PFSK-1 (cell line): ENCODE measurements around the gene GRID1.

ENCODE experiments used
- FOXP2 ChIP-seq: optimal IDR thresholded peaks from 2 replicates; pipeline ENCODE3; 2011; ENCODE audit warnings: borderline replicate concordance, control low read depth, inconsistent platforms; ENCODE audit not compliant: insufficient read depth; ENCODE audit errors: extremely low read length, extremely low read depth
- POLR2AphosphoS5 ChIP-seq: IDR thresholded peaks from 2 replicates; pipeline ENCODE4 v1.6.1; 2012; ENCODE audit warnings: low read depth, mild to moderate bottlenecking, control low read depth, low read length, moderate library complexity
- SIN3A ChIP-seq: IDR thresholded peaks from 2 replicates; pipeline ENCODE4 v1.6.1; 2012; ENCODE audit warnings: mild to moderate bottlenecking, low read length, moderate library complexity, borderline replicate concordance; ENCODE audit not compliant: insufficient read depth
- TAF1 ChIP-seq: IDR thresholded peaks from 2 replicates; pipeline ENCODE4 v1.6.1; 2012; ENCODE audit warnings: low read length, control low read depth, borderline replicate concordance; ENCODE audit not compliant: insufficient read depth
- TF ChIP-seq, protein P1 (sequence below), 2 experiments: IDR thresholded peaks; 2 replicates each; pipeline versions ENCODE4 v1.6.1 to v1.8.0; 2011 to 2012; ENCODE audit warnings: low read depth in 2 of 2, low read length in 2 of 2, control low read depth in 1 of 2, inconsistent platforms in 1 of 2, mild to moderate bottlenecking in 1 of 2, moderate library complexity in 1 of 2; ENCODE audit not compliant: insufficient read depth in 1 of 2

The GRID1 gene

DNA sequence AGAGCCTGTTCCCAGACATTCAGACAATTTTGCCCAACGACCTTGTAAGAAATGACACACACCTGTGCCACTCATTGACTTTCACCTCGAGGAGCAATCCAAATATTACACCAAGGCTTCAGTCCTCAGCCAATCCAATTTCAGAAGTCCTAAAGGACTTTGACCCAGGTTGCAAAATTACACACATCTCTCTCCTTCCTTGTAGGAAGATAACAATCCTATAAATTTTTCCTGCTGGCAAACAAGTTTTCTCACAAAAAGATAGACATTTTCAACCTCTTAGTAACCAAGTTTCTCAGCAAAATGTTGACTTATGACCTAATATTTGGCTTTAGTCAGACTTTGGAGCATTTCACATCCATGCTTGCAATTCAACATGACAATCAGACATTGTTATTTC is 745.0 kb downstream of the GRID1 start:
- no peak for TF ChIP-seq POLR2AphosphoS5
- TF ChIP-seq, protein P1, sequence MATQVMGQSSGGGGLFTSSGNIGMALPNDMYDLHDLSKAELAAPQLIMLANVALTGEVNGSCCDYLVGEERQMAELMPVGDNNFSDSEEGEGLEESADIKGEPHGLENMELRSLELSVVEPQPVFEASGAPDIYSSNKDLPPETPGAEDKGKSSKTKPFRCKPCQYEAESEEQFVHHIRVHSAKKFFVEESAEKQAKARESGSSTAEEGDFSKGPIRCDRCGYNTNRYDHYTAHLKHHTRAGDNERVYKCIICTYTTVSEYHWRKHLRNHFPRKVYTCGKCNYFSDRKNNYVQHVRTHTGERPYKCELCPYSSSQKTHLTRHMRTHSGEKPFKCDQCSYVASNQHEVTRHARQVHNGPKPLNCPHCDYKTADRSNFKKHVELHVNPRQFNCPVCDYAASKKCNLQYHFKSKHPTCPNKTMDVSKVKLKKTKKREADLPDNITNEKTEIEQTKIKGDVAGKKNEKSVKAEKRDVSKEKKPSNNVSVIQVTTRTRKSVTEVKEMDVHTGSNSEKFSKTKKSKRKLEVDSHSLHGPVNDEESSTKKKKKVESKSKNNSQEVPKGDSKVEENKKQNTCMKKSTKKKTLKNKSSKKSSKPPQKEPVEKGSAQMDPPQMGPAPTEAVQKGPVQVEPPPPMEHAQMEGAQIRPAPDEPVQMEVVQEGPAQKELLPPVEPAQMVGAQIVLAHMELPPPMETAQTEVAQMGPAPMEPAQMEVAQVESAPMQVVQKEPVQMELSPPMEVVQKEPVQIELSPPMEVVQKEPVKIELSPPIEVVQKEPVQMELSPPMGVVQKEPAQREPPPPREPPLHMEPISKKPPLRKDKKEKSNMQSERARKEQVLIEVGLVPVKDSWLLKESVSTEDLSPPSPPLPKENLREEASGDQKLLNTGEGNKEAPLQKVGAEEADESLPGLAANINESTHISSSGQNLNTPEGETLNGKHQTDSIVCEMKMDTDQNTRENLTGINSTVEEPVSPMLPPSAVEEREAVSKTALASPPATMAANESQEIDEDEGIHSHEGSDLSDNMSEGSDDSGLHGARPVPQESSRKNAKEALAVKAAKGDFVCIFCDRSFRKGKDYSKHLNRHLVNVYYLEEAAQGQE (IDR thresholded peaks at IDR 0.05; ENCODE audit: insufficient read depth in 1 of 2, low read depth in 2 of 2, low read length in 2 of 2): no peak
- TF ChIP-seq TAF1: no peak
- TF ChIP-seq FOXP2: no peak
- TF ChIP-seq SIN3A: no peak

DNA sequence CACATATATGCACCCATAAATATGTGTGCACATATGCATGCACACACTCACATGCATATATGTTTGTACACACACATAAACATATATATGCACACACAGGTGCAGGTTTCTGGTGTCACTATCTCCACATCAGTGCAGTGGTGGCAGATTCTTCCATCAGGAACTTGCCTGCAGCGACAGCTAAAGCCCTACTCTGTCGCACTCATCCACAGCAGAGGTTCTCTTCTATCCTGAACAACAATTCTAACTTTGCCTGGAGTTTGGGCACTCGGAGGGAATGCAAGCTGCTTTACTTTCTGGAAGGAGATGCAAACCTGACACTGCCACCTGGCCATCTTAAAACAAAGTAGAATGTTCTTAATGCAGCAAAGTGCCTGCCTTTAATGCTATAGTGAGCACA is 745.8 kb downstream of the GRID1 start:
- TF ChIP-seq TAF1 (no peak), POLR2AphosphoS5 (no peak), SIN3A (no peak), FOXP2 (no peak)
- TF ChIP-seq, protein P1 (IDR thresholded peaks at IDR 0.05; ENCODE audit: insufficient read depth in 1 of 2, low read depth in 2 of 2, low read length in 2 of 2): no peak

DNA sequence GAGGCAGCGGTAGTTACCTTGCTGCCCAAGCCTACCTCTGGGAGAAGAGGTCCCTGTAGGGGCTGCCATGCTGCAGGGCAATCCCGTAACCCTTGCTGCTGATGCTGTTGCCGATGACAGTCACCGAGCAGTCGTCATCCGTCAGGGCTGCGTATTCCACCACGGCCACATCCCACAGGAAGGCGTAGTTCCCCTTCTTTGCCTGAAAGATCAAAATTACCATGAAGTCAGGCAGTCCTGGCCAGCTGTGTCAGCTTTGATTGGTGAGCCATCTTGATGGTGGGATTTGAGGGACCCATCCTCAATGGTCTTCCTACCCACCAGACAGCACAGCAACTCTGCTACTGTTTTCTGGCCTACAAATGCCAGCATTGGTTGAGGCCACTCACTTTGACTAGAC is 746.8 kb downstream of the GRID1 start:
- TF ChIP-seq FOXP2 (no peak), TAF1 (no peak), POLR2AphosphoS5 (no peak), SIN3A (no peak)
- TF ChIP-seq, protein P1 (IDR thresholded peaks at IDR 0.05; ENCODE audit: insufficient read depth in 1 of 2, low read depth in 2 of 2, low read length in 2 of 2): no peak

DNA sequence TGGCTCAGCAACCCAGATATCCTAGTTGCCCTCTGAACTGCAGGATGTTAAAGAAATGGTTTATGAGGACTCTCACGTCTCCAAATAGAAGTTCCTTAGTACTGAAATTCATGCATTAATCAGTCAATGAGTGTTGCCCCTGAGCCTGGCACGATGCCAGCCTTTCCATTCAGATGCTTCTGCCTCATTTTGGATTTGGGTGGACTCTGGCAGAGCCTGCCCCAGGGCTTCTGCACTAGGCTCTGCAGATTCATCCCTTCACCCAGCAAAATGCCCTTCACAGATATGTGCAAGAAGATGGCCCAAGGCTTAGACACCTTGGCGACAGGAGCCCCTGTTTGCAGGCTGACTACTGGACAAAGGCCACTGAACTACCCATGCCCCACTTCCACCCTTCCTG is 747.8 kb downstream of the GRID1 start:
- TF ChIP-seq TAF1: no peak
- TF ChIP-seq POLR2AphosphoS5: no peak
- TF ChIP-seq, protein P1 (IDR thresholded peaks at IDR 0.05; ENCODE audit: insufficient read depth in 1 of 2, low read depth in 2 of 2, low read length in 2 of 2): no peak
- no peak for TF ChIP-seq FOXP2
- no peak for TF ChIP-seq SIN3A

DNA sequence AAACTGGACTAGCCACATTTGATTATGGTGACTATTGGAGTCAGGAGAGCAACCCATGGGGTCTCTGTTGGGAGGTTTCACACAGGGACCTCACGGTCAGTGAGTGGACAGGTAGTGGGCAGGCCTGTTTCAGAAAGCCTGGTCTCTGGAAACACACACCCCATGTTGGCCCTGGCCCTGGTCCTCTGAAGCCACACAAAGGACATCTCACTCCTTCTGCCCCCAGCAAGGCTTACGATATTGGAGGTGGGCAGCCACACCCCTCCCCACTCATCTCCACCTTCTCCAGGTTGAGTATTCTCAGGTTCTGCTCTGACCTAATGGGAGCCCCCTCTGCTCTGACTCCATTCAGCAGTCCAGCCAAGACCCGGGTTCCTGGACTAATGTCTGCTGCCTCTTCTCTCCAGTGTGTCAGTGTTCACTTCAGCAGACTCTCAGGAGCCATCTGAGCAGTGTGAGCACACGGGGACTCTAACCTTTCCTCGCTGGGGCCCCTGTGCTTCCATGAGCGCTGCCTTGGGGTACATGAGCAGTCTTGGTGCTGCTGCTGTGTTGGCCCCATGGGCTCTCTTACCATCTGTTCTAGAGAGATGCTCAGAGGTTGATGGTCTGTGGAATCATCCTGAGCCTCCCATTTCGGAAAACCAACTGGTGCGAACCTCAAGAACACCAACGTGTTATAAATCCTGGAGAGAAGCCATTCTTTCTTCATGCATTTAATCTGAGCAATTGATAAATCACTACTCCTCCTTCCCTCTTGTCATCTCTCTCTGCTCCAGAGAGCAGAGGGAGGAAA is 748.6 kb downstream of the GRID1 start:
- TF ChIP-seq, protein P1 (IDR thresholded peaks at IDR 0.05; ENCODE audit: insufficient read depth in 1 of 2, low read depth in 2 of 2, low read length in 2 of 2): no peak
- TF ChIP-seq FOXP2 (no peak), POLR2AphosphoS5 (no peak), TAF1 (no peak), SIN3A (no peak)
